ENCODE measurements around the gene SPACA7. TPM values are rescaled to one million over a fixed set of nuclear protein-coding genes. Genes with fewer than 3 reads are reported as not detected.
A peak's percentile ranks its signal among the peaks of the same experiment; 100 is the strongest.

SPACA7 gene
- polyA plus RNA-seq, 3 donors: not detected

DNA sequence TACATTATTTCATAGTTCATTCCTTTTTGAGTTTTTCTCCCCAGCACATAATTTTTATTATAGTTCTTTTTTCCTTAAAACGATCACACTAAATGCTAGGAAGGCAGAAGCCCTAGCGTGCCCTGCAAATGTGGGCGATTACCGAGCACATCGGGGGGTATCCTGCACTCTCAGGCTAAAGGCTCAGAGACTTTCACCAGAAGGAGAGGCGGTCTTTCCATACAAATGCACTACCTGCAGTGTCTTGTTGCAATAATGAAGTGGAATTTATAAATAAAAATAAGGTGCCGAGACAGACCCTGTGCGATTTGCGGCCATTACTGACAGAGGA, 29.3 kb upstream of the SPACA7 start:
- no peak for DNase-seq
- Histone ChIP-seq H3K4me3 (replicated peaks in 1 of 3; ENCODE audit: low read depth in 2 of 3, low read length in 3 of 3) (no peak overlapping the region), H3K79me2 (ENCODE audit: insufficient read depth, low read length) (no peaks in the 10 kb centered on the region), H3K36me3 (replicated peaks in 1 of 2; ENCODE audit: control insufficient read depth in 1 of 2, insufficient read depth in 2 of 2, low read length in 2 of 2) (no peaks in the 10 kb centered on the region), H2AFZ (ENCODE audit: insufficient read depth, low read depth, low read length, poor library complexity, severe bottlenecking) (no peak overlapping the region), H3K4me2 (replicated peaks; ENCODE audit: extremely low read depth, low read length, poor library complexity, severe bottlenecking) (no peak overlapping the region), H3K27me3 (ENCODE audit: control insufficient read depth in 2 of 2, insufficient read depth in 2 of 2, low read length in 2 of 2) (peaks cover 6 to 23% of the 10 kb centered on the region in 2 donors), H3K4me1 (ENCODE audit: control insufficient read depth in 1 of 2, insufficient read depth in 2 of 2, low read length in 2 of 2) (no peaks in the 10 kb centered on the region), H3K27ac (ENCODE audit: low read depth in 1 of 2, low read length in 2 of 2) (no peak overlapping the region), H4K20me1 (ENCODE audit: insufficient read depth, low read length) (no peaks in the 10 kb centered on the region), H3K9ac (ENCODE audit: insufficient read depth, low read length, poor library complexity, severe bottlenecking) (no peak overlapping the region), H3K9me3 (replicated peaks in 1 of 2; ENCODE audit: control insufficient read depth in 1 of 2, insufficient read depth in 1 of 2, low read length in 2 of 2) (peaks cover 5 to 6% of the 10 kb centered on the region in 2 donors)
- H3K4me1 Mint-ChIP-seq: no peaks in the 10 kb centered on the region
- TF ChIP-seq, protein P1, sequence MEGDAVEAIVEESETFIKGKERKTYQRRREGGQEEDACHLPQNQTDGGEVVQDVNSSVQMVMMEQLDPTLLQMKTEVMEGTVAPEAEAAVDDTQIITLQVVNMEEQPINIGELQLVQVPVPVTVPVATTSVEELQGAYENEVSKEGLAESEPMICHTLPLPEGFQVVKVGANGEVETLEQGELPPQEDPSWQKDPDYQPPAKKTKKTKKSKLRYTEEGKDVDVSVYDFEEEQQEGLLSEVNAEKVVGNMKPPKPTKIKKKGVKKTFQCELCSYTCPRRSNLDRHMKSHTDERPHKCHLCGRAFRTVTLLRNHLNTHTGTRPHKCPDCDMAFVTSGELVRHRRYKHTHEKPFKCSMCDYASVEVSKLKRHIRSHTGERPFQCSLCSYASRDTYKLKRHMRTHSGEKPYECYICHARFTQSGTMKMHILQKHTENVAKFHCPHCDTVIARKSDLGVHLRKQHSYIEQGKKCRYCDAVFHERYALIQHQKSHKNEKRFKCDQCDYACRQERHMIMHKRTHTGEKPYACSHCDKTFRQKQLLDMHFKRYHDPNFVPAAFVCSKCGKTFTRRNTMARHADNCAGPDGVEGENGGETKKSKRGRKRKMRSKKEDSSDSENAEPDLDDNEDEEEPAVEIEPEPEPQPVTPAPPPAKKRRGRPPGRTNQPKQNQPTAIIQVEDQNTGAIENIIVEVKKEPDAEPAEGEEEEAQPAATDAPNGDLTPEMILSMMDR (IDR thresholded peaks at IDR 0.05): no peak
- no peaks in the 10 kb centered on the region for H3K36me3 Mint-ChIP-seq
- WGBS (ENCODE audit: insufficient coverage): 37% methylated on average over 6 of the region's 9 CpGs
- H3K4me3 Mint-ChIP-seq: peak overlapping the region in 1 of 2 donors; percentile 27
- peaks cover 30 to 45% (median 39%) of the 10 kb centered on the region in 3 donors for H3K27me3 Mint-ChIP-seq (ENCODE audit: low read depth in 3 of 3)
- intact Hi-C loops (cut with micrococcal nuclease): no loop called here
- H3K9me3 Mint-ChIP-seq: peaks cover 0 to 6% (median 2%) of the 10 kb centered on the region in 7 donors
- H3K27ac Mint-ChIP-seq: no peak overlapping the region

DNA sequence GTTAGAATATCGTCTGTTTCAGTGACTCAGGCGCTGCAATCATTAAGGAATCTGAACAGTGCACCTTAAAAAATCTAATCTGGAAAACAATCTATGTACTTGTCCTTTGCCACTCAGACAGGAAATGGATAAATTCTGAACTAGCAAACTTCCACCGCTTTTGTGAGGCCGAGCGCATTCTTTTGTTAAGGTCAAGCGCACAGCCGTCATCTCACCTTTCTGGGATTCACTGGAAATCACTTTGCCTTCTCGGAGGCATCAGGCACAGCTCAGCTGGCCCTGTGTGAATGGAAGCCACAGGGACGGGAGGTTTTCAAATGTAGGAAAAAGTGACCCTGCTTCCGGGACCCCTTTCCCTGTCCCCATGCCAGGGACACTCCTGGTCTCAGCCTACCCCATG, 28.2 kb upstream of the SPACA7 start:
- peaks cover 0 to 6% of the 10 kb centered on the region in 2 donors for H3K9me3 ChIP-seq (replicated peaks in 1 of 2; ENCODE audit: control insufficient read depth in 1 of 2, insufficient read depth in 1 of 2, low read length in 2 of 2)
- TF ChIP-seq, protein P1 (IDR thresholded peaks at IDR 0.05): no peak

More for the DNA sequence above, 28.2 kb upstream of the SPACA7 start:
- Mint-ChIP-seq H3K36me3 (no peaks in the 10 kb centered on the region), H3K9me3 (peaks cover 0 to 4% (median 2%) of the 10 kb centered on the region in 7 donors), H3K4me3 (peak overlapping the region in 1 of 2 donors; percentile 23), H3K4me1 (no peaks in the 10 kb centered on the region), H3K27me3 (ENCODE audit: low read depth in 3 of 3) (peaks cover 30 to 41% (median 39%) of the 10 kb centered on the region in 3 donors), H3K27ac (no peak overlapping the region)
- Histone ChIP-seq H3K4me2 (replicated peaks; ENCODE audit: extremely low read depth, low read length, poor library complexity, severe bottlenecking) (no peak overlapping the region), H3K79me2 (ENCODE audit: insufficient read depth, low read length) (no peaks in the 10 kb centered on the region), H3K27ac (ENCODE audit: low read depth in 1 of 2, low read length in 2 of 2) (no peak overlapping the region), H3K9ac (ENCODE audit: insufficient read depth, low read length, poor library complexity, severe bottlenecking) (no peak overlapping the region), H3K36me3 (replicated peaks in 1 of 2; ENCODE audit: control insufficient read depth in 1 of 2, insufficient read depth in 2 of 2, low read length in 2 of 2) (no peaks in the 10 kb centered on the region), H3K27me3 (ENCODE audit: control insufficient read depth in 2 of 2, insufficient read depth in 2 of 2, low read length in 2 of 2) (peaks cover 6 to 23% of the 10 kb centered on the region in 2 donors), H3K4me1 (ENCODE audit: control insufficient read depth in 1 of 2, insufficient read depth in 2 of 2, low read length in 2 of 2) (no peaks in the 10 kb centered on the region), H3K4me3 (replicated peaks in 1 of 3; ENCODE audit: low read depth in 2 of 3, low read length in 3 of 3) (no peak overlapping the region), H4K20me1 (ENCODE audit: insufficient read depth, low read length) (no peaks in the 10 kb centered on the region), H2AFZ (ENCODE audit: insufficient read depth, low read depth, low read length, poor library complexity, severe bottlenecking) (no peak overlapping the region)
- WGBS (ENCODE audit: insufficient coverage): 87% methylated on average over 6 of the region's 10 CpGs
- intact Hi-C loops (cut with micrococcal nuclease): no loop called here
- DNase-seq: no peak

Data from CD14-positive monocyte (primary cell).